Stimulated activated effector memory CD8-positive, alpha-beta T cell treated with anti-CD3 and anti-CD28 coated beads, Interleukin-12 subunit alpha, Interleukin-12 subunit beta, amount 100 ng/mL, for 72 hours (primary cell): ENCODE measurements around the gene TENM4.
"Not testable (repeated sequence)": the region's sequence is repeated elsewhere in the genome, so short reads cannot be mapped to it uniquely, and the experiment has no call there.

Experiments used
- ATAC-seq: fragments of 150-1000 bp; cut with Tn5 transposase; 2 replicates; pipeline ENCODE4 v1.10.0; 2021
- DNase-seq, 2 donors: peaks; one replicate each; pipeline ENCODE4 v3.0.0; 2021 to 2022; ENCODE audit warnings: low spot score in 2 of 2
- H3K27ac Mint-ChIP-seq: one replicate; pipeline ENCODE4 v1.8.0; 2022; ENCODE audit warnings: mild to moderate bottlenecking, mixed read lengths
- H3K36me3 Mint-ChIP-seq: one replicate; pipeline ENCODE4 v1.8.0; 2022; ENCODE audit warnings: mild to moderate bottlenecking, mixed read lengths
- H3K4me1 Mint-ChIP-seq: one replicate; pipeline ENCODE4 v1.8.0; 2022; ENCODE audit warnings: mixed read lengths
- H3K4me3 Mint-ChIP-seq: one replicate; pipeline ENCODE4 v1.8.0; 2022; ENCODE audit warnings: mild to moderate bottlenecking, mixed read lengths
- H3K9me3 Mint-ChIP-seq: one replicate; pipeline ENCODE4 v1.8.0; 2022; ENCODE audit warnings: mixed read lengths

TENM4 gene

GRCh38 chr11:78898266-78898775, 542.5 kb downstream of the TENM4 start:
- Mint-ChIP-seq H3K9me3 (no peaks in the 10 kb centered on the region), H3K4me1 (no peaks in the 10 kb centered on the region)
- no peak for DNase-seq

GRCh38 chr11:78893996-78894395, 546.8 kb downstream of the TENM4 start:
- no peak for DNase-seq
- H3K27ac Mint-ChIP-seq: no peak overlapping the region
- H3K4me3 Mint-ChIP-seq: no peak overlapping the region
- H3K4me1 Mint-ChIP-seq: no peaks in the 10 kb centered on the region
- no peaks in the 10 kb centered on the region for H3K36me3 Mint-ChIP-seq
- no peak for ATAC-seq
- H3K9me3 Mint-ChIP-seq: peaks cover 5% of the 10 kb centered on the region

More at GRCh38 chr11:78898266-78898775, 542.5 kb downstream of the TENM4 start:
- ATAC-seq: no peak
- Mint-ChIP-seq H3K4me3 (no peak overlapping the region), H3K27ac (no peak overlapping the region), H3K36me3 (no peaks in the 10 kb centered on the region)

GRCh38 chr11:78889698-78890097, 551.1 kb downstream of the TENM4 start:
- H3K4me1 Mint-ChIP-seq: no peaks in the 10 kb centered on the region
- ATAC-seq (no peak), DNase-seq (no peak)
- H3K9me3 Mint-ChIP-seq: peaks cover 5% of the 10 kb centered on the region
- H3K36me3 Mint-ChIP-seq: no peaks in the 10 kb centered on the region
- no peak overlapping the region for H3K27ac Mint-ChIP-seq
- no peak overlapping the region for H3K4me3 Mint-ChIP-seq

GRCh38 chr11:78886616-78887015, 554.2 kb downstream of the TENM4 start:
- no peak for DNase-seq
- Mint-ChIP-seq H3K4me3 (no peak overlapping the region), H3K9me3 (peaks cover 5% of the 10 kb centered on the region), H3K4me1 (no peaks in the 10 kb centered on the region), H3K27ac (no peak overlapping the region), H3K36me3 (no peaks in the 10 kb centered on the region)
- no peak for ATAC-seq

- Mint-ChIP-seq H3K27ac (no peak overlapping the region), H3K36me3 (no peaks in the 10 kb centered on the region), H3K4me3 (no peak overlapping the region), H3K4me1 (no peaks in the 10 kb centered on the region), H3K9me3 (peaks cover 5% of the 10 kb centered on the region)
- no peak for DNase-seq
- no peak for ATAC-seq
Observed at GRCh38 chr11:78884761-78885160, 556.1 kb downstream of the TENM4 start.

- Mint-ChIP-seq H3K9me3 (no peaks in the 10 kb centered on the region), H3K27ac (no peak overlapping the region), H3K4me1 (no peaks in the 10 kb centered on the region), H3K4me3 (no peak overlapping the region), H3K36me3 (no peaks in the 10 kb centered on the region)
- ATAC-seq (no peak), DNase-seq (no peak)
Observed at GRCh38 chr11:78883506-78883905, 557.3 kb downstream of the TENM4 start.

GRCh38 chr11:78879094-78879980, 561.5 kb downstream of the TENM4 start:
- H3K9me3 Mint-ChIP-seq, H3K4me1 Mint-ChIP-seq, H3K36me3 Mint-ChIP-seq, H3K27ac Mint-ChIP-seq, H3K4me3 Mint-ChIP-seq, ATAC-seq, DNase-seq: not testable (repeated sequence)

GRCh38 chr11:78878631-78879030, 562.2 kb downstream of the TENM4 start:
- H3K27ac Mint-ChIP-seq: no peak overlapping the region
- H3K9me3 Mint-ChIP-seq: peaks cover 4% of the 10 kb centered on the region
- no peak for DNase-seq
- no peaks in the 10 kb centered on the region for H3K36me3 Mint-ChIP-seq
- H3K4me1 Mint-ChIP-seq: no peaks in the 10 kb centered on the region
- no peak for ATAC-seq
- no peak overlapping the region for H3K4me3 Mint-ChIP-seq

GRCh38 chr11:78876676-78877075, 564.2 kb downstream of the TENM4 start:
- Mint-ChIP-seq H3K9me3 (peaks cover 4% of the 10 kb centered on the region), H3K4me3 (no peak overlapping the region), H3K4me1 (no peaks in the 10 kb centered on the region), H3K27ac (no peak overlapping the region), H3K36me3 (no peaks in the 10 kb centered on the region)
- no peak for DNase-seq
- no peak for ATAC-seq

- Mint-ChIP-seq H3K4me3 (no peak overlapping the region), H3K9me3 (no peaks in the 10 kb centered on the region), H3K36me3 (no peaks in the 10 kb centered on the region), H3K27ac (no peak overlapping the region), H3K4me1 (no peaks in the 10 kb centered on the region)
- ATAC-seq (no peak), DNase-seq (no peak)
Observed at GRCh38 chr11:78870655-78871054, 570.2 kb downstream of the TENM4 start.

GRCh38 chr11:78869293-78869692, 571.5 kb downstream of the TENM4 start:
- Mint-ChIP-seq H3K4me1 (no peaks in the 10 kb centered on the region), H3K36me3 (no peaks in the 10 kb centered on the region), H3K4me3 (no peak overlapping the region), H3K9me3 (no peaks in the 10 kb centered on the region), H3K27ac (no peak overlapping the region)
- DNase-seq (no peak), ATAC-seq (no peak)

GRCh38 chr11:78868563-78868962, 572.3 kb downstream of the TENM4 start:
- Mint-ChIP-seq H3K9me3 (no peaks in the 10 kb centered on the region), H3K36me3 (no peaks in the 10 kb centered on the region), H3K4me1 (no peaks in the 10 kb centered on the region), H3K27ac (no peak overlapping the region), H3K4me3 (no peak overlapping the region)
- ATAC-seq (no peak), DNase-seq (no peak)

GRCh38 chr11:78860720-78861422, 580.0 kb downstream of the TENM4 start:
- H3K4me3 Mint-ChIP-seq: no peak overlapping the region
- ATAC-seq (no peak), DNase-seq (no peak)
- H3K4me1 Mint-ChIP-seq: no peaks in the 10 kb centered on the region
- H3K27ac Mint-ChIP-seq: no peak overlapping the region
- H3K9me3 Mint-ChIP-seq: no peaks in the 10 kb centered on the region
- H3K36me3 Mint-ChIP-seq: no peaks in the 10 kb centered on the region

- DNase-seq: no peak
- no peak for ATAC-seq
- no peak overlapping the region for H3K4me3 Mint-ChIP-seq
- H3K36me3 Mint-ChIP-seq: no peaks in the 10 kb centered on the region
- H3K27ac Mint-ChIP-seq: no peak overlapping the region
- no peaks in the 10 kb centered on the region for H3K9me3 Mint-ChIP-seq
- no peaks in the 10 kb centered on the region for H3K4me1 Mint-ChIP-seq
Observed at GRCh38 chr11:78857688-78858087, 583.1 kb downstream of the TENM4 start.

GRCh38 chr11:78856211-78856610, 584.6 kb downstream of the TENM4 start:
- H3K36me3 Mint-ChIP-seq: no peaks in the 10 kb centered on the region
- ATAC-seq (no peak), DNase-seq (no peak)
- H3K4me3 Mint-ChIP-seq: no peak overlapping the region
- no peak overlapping the region for H3K27ac Mint-ChIP-seq
- no peaks in the 10 kb centered on the region for H3K4me1 Mint-ChIP-seq
- H3K9me3 Mint-ChIP-seq: no peaks in the 10 kb centered on the region

- no peak for ATAC-seq
- Mint-ChIP-seq H3K27ac (no peak overlapping the region), H3K36me3 (no peaks in the 10 kb centered on the region), H3K9me3 (no peaks in the 10 kb centered on the region), H3K4me1 (no peaks in the 10 kb centered on the region), H3K4me3 (no peak overlapping the region)
- DNase-seq: no peak
Observed at GRCh38 chr11:78855116-78855515, 585.7 kb downstream of the TENM4 start.
